H9 (cell line): ENCODE results near the gene PRRC1. TPM values are rescaled to one million over a fixed set of nuclear protein-coding genes. Genes with fewer than 3 reads are reported as not detected.

Experiments used
- DNase-seq: peaks from one replicate; pipeline ENCODE4 v3.0.0-alpha.2; 2017
- H2AFZ ChIP-seq: one replicate; pipeline ENCODE4 v1.6.1; 2013; ENCODE audit warnings: mild to moderate bottlenecking, low read length, control low read depth, moderate library complexity
- H2AK5ac ChIP-seq: 2 replicates; pipeline ENCODE4 v1.6.1; 2013; ENCODE audit warnings: low read length, control low read depth, mixed read lengths; ENCODE audit not compliant: insufficient read length
- H2BK120ac ChIP-seq: one replicate; pipeline ENCODE4 v1.6.1; 2013; ENCODE audit warnings: low read depth, mild to moderate bottlenecking, low read length, control low read depth, inconsistent platforms; ENCODE audit not compliant: poor library complexity, severe bottlenecking
- H2BK12ac ChIP-seq: 2 replicates; pipeline ENCODE4 v1.6.1; 2013; ENCODE audit warnings: low read length, control low read depth, mixed read lengths, low read depth; ENCODE audit not compliant: insufficient read length
- H2BK15ac ChIP-seq: 2 replicates; pipeline ENCODE4 v1.6.1; 2013; ENCODE audit warnings: low read depth, low read length, control low read depth
- H2BK20ac ChIP-seq: one replicate; pipeline ENCODE4 v1.6.1; 2013; ENCODE audit warnings: low read depth, mild to moderate bottlenecking, low read length, control low read depth, inconsistent platforms; ENCODE audit not compliant: poor library complexity, severe bottlenecking
- H2BK5ac ChIP-seq: 2 replicates; pipeline ENCODE4 v1.6.1; 2013; ENCODE audit warnings: low read length, control low read depth, mixed read lengths; ENCODE audit not compliant: insufficient read length
- H3K14ac ChIP-seq: 2 replicates; pipeline ENCODE4 v1.6.1; 2013; ENCODE audit warnings: low read length, control low read depth; ENCODE audit not compliant: insufficient read depth
- H3K18ac ChIP-seq: 2 replicates; pipeline ENCODE4 v1.6.1; 2013; ENCODE audit warnings: low read depth, mild to moderate bottlenecking, mixed read lengths, low read length, control low read depth; ENCODE audit not compliant: insufficient read length
- H3K23ac ChIP-seq: 2 replicates; pipeline ENCODE4 v1.6.1; 2013; ENCODE audit warnings: low read length, control low read depth, mixed read lengths, low read depth; ENCODE audit not compliant: insufficient read length
- H3K23me2 ChIP-seq: 2 replicates; pipeline ENCODE4 v1.6.1; 2013; ENCODE audit warnings: low read depth, mild to moderate bottlenecking, mixed read lengths, low read length, control low read depth; ENCODE audit not compliant: insufficient read length, poor library complexity, severe bottlenecking
- H3K27ac ChIP-seq: 2 replicates; pipeline ENCODE4 v1.5.1; 2013; ENCODE audit warnings: low read length, control low read depth, mixed read lengths, low read depth; ENCODE audit not compliant: insufficient read length
- H3K27me3 ChIP-seq: 2 replicates; pipeline ENCODE4 v1.6.1; 2013; ENCODE audit warnings: low read length, control low read depth, inconsistent platforms; ENCODE audit not compliant: insufficient read depth
- H3K4ac ChIP-seq: 2 replicates; pipeline ENCODE4 v1.6.1; 2013; ENCODE audit warnings: low read depth, mild to moderate bottlenecking, control low read depth, inconsistent platforms, low read length, moderate library complexity
- H3K4me1 ChIP-seq: 2 replicates; pipeline ENCODE4 v1.6.1; 2013; ENCODE audit warnings: low read length, control low read depth, inconsistent platforms; ENCODE audit not compliant: insufficient read depth
- H3K4me2 ChIP-seq: 2 replicates; pipeline ENCODE4 v1.6.1; 2013; ENCODE audit warnings: low read length, control low read depth, mixed read lengths; ENCODE audit not compliant: insufficient read length, insufficient read depth
- H3K56ac ChIP-seq: 2 replicates; pipeline ENCODE4 v1.6.1; 2013; ENCODE audit warnings: low read depth, mild to moderate bottlenecking, mixed read lengths, low read length, control low read depth; ENCODE audit not compliant: insufficient read length
- H3K79me1 ChIP-seq: 2 replicates; pipeline ENCODE4 v1.6.1; 2013; ENCODE audit warnings: low read depth, mild to moderate bottlenecking, moderate library complexity, low read length, control low read depth, inconsistent platforms; ENCODE audit not compliant: insufficient read depth, poor library complexity, severe bottlenecking
- H3K79me2 ChIP-seq: 2 replicates; pipeline ENCODE4 v1.6.1; 2013; ENCODE audit warnings: low read length, control low read depth, inconsistent platforms; ENCODE audit not compliant: insufficient read depth
- H3K9ac ChIP-seq: 2 replicates; pipeline ENCODE4 v1.6.1; 2013; ENCODE audit warnings: low read length, control low read depth, mixed read lengths; ENCODE audit not compliant: insufficient read length; ENCODE audit errors: extremely low read depth
- H3K9me3 ChIP-seq: one replicate; pipeline ENCODE4 v1.6.1; 2013; ENCODE audit warnings: low read depth, low read length, inconsistent platforms; ENCODE audit not compliant: control insufficient read depth
- H3T11ph ChIP-seq: one replicate; pipeline ENCODE4 v1.6.1; 2013; ENCODE audit warnings: mild to moderate bottlenecking, low read length, control low read depth, inconsistent platforms
- H4K20me1 ChIP-seq: one replicate; pipeline ENCODE4 v1.6.1; 2013; ENCODE audit not compliant: control insufficient read depth, insufficient read length, insufficient read depth
- H4K5ac ChIP-seq: 2 replicates; pipeline ENCODE4 v1.6.1; 2013; ENCODE audit warnings: low read depth, mild to moderate bottlenecking, mixed read lengths, low read length, control low read depth; ENCODE audit not compliant: insufficient read length
- H4K8ac ChIP-seq: replicated peaks from 2 replicates; pipeline ENCODE4 v1.6.1; 2013; ENCODE audit warnings: low read length, control low read depth, mixed read lengths, low read depth; ENCODE audit not compliant: insufficient read length
- H4K91ac ChIP-seq: 2 replicates; pipeline ENCODE4 v1.6.1; 2013; ENCODE audit warnings: low read depth, mild to moderate bottlenecking, moderate library complexity, mixed read lengths, low read length, control low read depth; ENCODE audit not compliant: insufficient read length
- H3K27ac Mint-ChIP-seq, 3 experiments: 2 replicates in 2 of 3; 3 replicates in 1 of 3; pipeline ENCODE4 v1.8.0; 2020 to 2021; ENCODE audit warnings: mixed read lengths in 3 of 3, mild to moderate bottlenecking in 1 of 3, moderate library complexity in 1 of 3
- H3K27me3 Mint-ChIP-seq: 2 replicates; pipeline ENCODE4 v1.8.0; 2021; ENCODE audit warnings: low read depth, mild to moderate bottlenecking, moderate library complexity, mixed read lengths
- H3K36me3 Mint-ChIP-seq, 3 experiments: 2 replicates in 2 of 3; 3 replicates in 1 of 3; pipeline ENCODE4 v1.8.0; 2020 to 2021; ENCODE audit warnings: low read depth in 3 of 3, mixed read lengths in 3 of 3; ENCODE audit not compliant: insufficient read depth in 1 of 3
- H3K4me1 Mint-ChIP-seq, 2 experiments: 2 replicates each; pipeline ENCODE4 v1.8.0; 2020; ENCODE audit warnings: mixed read lengths in 2 of 2
- H3K4me3 Mint-ChIP-seq, 2 experiments: 2 replicates in 1 of 2; 3 replicates in 1 of 2; pipeline ENCODE4 v1.8.0; 2020 to 2021; ENCODE audit warnings: mild to moderate bottlenecking in 2 of 2, mixed read lengths in 2 of 2, moderate library complexity in 1 of 2
- H3K9me3 Mint-ChIP-seq, 2 experiments: 2 replicates in 1 of 2; 3 replicates in 1 of 2; pipeline ENCODE4 v1.8.0; 2020; ENCODE audit warnings: mild to moderate bottlenecking in 2 of 2, mixed read lengths in 2 of 2, moderate library complexity in 1 of 2
- WGBS: extraction: QIAGEN DNeasy Blood & Tissue Kit; methylation state at CpG from one replicate; pipeline ENCODE4 v1.1.7; 2013; ENCODE audit warnings: missing lambda C conversion rate, low lambda C conversion rate, mixed read lengths; ENCODE audit not compliant: insufficient read length; ENCODE audit errors: extremely low coverage; 5-methylcytosine and 5-hydroxymethylcytosine counted together
- total RNA-seq: library from RNA; stranded (reverse); gene quantifications from 2 replicates; pipeline ENCODE4 v1.2.1, GENCODE V29; 2021
- TF ChIP-seq, protein P1 (sequence below): fragments of 200-600 bp; sonication (generic); conservative IDR thresholded peaks from 3 replicates; pipeline ENCODE4 v1.8.0; 2021; ENCODE audit warnings: antibody characterized with exemption, mild to moderate bottlenecking

Gene PRRC1
- total RNA-seq, 1 experiment from 2014 or later, result 70.7 TPM

DNA sequence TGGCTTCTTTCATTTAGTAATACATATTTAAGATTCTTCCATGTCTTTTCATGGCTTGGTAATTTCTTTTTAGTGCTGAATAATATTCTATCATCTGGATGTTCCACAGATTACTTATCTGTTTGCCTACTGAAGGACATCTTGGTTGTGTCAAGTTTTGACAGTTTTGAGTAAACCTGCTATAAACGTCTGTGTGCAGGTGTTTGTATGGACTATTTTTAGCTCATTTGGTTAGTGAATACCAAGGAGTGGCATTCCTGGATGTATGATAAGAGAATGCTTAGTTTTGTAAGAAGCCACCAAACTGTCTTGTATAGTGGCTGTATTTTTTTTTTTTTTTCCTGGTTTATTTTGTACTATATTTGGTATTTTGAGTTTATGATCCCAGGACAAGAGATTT lies 38.4 kb downstream of the PRRC1 start:
- Mint-ChIP-seq H3K27ac (no peak overlapping the region), H3K36me3 (peaks cover 9 to 25% (median 19%) of the 10 kb centered on the region in 3 experiments; a peak in 6 of 7 replicates), H3K4me3 (no peak overlapping the region), H3K4me1 (no peaks in the 10 kb centered on the region), H3K9me3 (no peaks in the 10 kb centered on the region), H3K27me3 (no peaks in the 10 kb centered on the region)
- H3K27me3 ChIP-seq, result no peaks in the 10 kb centered on the region
- no peak overlapping the region for H3T11ph ChIP-seq
- H3K56ac ChIP-seq, result no peak overlapping the region
- H3K9ac ChIP-seq, result no peak overlapping the region
- no peaks in the 10 kb centered on the region for H3K4me1 ChIP-seq
- no peaks in the 10 kb centered on the region for H3K79me1 ChIP-seq
- H2AFZ ChIP-seq, result no peak overlapping the region
- H3K23ac ChIP-seq, result no peak overlapping the region
- H2BK120ac ChIP-seq, result no peak overlapping the region
- no peak overlapping the region for H2BK12ac ChIP-seq
- DNase-seq, result no peak
- no peaks in the 10 kb centered on the region for H3K9me3 ChIP-seq
- H3K4ac ChIP-seq, result no peak overlapping the region
- H4K8ac ChIP-seq, result no peak overlapping the region
- no peaks in the 10 kb centered on the region for H3K79me2 ChIP-seq
- no peak overlapping the region for H2AK5ac ChIP-seq
- H3K27ac ChIP-seq, result no peak overlapping the region
- no peaks in the 10 kb centered on the region for H3K23me2 ChIP-seq
- no peak overlapping the region for H4K5ac ChIP-seq
- H3K18ac ChIP-seq, result no peak overlapping the region
- H4K20me1 ChIP-seq, result no peaks in the 10 kb centered on the region
- no peak overlapping the region for H2BK15ac ChIP-seq
- H3K4me2 ChIP-seq, result no peak overlapping the region
- TF ChIP-seq, protein P1, sequence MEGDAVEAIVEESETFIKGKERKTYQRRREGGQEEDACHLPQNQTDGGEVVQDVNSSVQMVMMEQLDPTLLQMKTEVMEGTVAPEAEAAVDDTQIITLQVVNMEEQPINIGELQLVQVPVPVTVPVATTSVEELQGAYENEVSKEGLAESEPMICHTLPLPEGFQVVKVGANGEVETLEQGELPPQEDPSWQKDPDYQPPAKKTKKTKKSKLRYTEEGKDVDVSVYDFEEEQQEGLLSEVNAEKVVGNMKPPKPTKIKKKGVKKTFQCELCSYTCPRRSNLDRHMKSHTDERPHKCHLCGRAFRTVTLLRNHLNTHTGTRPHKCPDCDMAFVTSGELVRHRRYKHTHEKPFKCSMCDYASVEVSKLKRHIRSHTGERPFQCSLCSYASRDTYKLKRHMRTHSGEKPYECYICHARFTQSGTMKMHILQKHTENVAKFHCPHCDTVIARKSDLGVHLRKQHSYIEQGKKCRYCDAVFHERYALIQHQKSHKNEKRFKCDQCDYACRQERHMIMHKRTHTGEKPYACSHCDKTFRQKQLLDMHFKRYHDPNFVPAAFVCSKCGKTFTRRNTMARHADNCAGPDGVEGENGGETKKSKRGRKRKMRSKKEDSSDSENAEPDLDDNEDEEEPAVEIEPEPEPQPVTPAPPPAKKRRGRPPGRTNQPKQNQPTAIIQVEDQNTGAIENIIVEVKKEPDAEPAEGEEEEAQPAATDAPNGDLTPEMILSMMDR, result no peak
- no CpG with 5 or more reads among the region's 1 CpG for WGBS
- H2BK20ac ChIP-seq, result no peak overlapping the region
- H2BK5ac ChIP-seq, result no peak overlapping the region
- no peak overlapping the region for H4K91ac ChIP-seq
- H3K14ac ChIP-seq, result no peak overlapping the region
